ENCODE results near the gene CRIP1.
A peak's percentile ranks its signal among the peaks of the same experiment; 100 is the strongest.

Gene CRIP1

DNA sequence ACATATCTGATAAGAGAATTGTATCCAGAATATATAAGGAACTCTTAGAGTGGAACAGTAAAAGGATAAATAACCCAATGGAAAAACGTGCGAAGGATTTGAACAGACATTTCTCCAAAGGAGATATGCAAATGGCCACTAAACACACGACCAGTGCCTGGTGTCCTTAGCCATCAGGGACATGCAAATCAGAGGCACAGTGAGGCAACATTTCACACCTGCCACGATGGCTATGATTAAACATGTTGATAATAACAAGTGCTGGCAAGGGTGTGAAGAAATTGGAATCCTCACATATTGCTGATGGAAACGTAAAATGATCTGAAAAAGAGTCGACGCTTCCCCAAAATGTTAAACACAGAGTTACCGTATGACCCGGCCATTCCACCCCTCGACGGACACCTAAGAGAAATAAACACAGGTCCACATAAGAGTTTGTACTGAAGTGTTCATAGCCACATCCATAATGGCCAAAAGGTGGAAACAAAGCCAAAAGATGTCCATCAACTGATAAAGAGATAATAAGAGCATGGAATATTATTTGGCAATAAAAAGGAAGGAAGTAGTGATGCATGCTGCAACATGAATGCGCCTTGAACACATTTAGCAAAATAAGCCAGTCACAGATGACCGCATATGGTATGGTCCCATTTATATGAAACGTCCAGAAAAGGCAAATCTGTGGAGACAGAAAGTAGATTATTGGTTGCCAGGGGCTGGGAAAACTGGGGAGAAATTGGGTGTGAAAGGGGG lies 33.4 kb downstream of the CRIP1 start:
- no peak for DNase-seq

GRCh38 chr14:105525326-105525725 lies 38.6 kb downstream of the CRIP1 start:
- DNase-seq = no peak

DNA sequence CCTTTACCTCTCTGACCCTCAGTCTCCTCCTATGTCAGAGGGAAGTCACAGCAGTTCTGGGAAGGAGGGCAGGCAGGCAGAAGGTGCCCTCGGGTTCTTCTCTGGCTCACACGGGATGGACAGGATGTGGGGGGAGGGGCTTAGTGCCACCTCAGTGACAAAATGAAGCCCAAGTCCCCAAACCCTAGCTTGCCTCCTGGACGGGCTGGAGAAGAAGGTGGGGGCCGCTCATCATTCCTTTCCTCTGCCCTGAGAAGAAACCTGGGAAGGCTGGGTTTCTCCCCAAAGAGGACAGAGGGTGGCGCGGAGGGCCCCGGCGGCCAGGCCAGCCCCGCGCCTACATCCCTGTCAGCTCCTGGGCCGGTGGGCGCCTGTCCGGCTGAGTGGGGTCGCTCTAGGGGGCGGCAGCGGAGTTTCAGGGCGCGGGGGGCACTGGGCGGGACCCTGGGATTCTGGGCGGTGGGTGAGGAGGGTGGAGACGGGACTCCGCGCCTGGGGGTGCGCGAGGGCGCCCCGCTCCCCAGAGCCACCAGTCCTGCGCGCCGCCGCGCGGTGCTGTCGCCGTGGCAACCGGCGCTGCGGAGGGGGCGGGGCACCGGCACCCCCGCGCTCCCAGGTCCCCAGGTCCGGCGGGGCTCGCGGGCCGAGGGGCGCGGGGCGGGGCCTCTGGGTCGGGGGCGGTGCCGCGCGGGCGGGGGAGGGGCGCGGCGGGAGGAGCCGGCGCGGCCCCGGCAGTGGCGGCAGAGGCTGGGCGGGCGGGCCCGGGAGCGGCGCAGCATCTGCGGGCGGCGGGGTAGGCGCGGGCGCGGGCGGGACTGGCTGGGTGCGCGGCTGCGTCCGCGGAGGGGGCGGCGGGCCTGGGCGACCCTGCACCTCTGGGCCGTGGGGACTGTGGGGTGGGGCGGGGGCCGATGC lies 39.4 kb downstream of the CRIP1 start, which contains the start of gene TMEM121:
TSS of gene TMEM121 (plus strand) at position 723 of the 915 bp plus-strand sequence. CDS start 2,252 bp downstream, outside the sequence.
- DNase-seq = peak; percentile 15

GRCh38 chr14:105526776-105527380 lies 40.2 kb downstream of the CRIP1 start:
- peak; percentile 35 for DNase-seq

- DNase-seq = no peak
Measured at GRCh38 chr14:105527381-105527825, 40.7 kb downstream of the CRIP1 start.

- peak; percentile 76 for DNase-seq
Measured at GRCh38 chr14:105527826-105528585, 41.3 kb downstream of the CRIP1 start.

DNA sequence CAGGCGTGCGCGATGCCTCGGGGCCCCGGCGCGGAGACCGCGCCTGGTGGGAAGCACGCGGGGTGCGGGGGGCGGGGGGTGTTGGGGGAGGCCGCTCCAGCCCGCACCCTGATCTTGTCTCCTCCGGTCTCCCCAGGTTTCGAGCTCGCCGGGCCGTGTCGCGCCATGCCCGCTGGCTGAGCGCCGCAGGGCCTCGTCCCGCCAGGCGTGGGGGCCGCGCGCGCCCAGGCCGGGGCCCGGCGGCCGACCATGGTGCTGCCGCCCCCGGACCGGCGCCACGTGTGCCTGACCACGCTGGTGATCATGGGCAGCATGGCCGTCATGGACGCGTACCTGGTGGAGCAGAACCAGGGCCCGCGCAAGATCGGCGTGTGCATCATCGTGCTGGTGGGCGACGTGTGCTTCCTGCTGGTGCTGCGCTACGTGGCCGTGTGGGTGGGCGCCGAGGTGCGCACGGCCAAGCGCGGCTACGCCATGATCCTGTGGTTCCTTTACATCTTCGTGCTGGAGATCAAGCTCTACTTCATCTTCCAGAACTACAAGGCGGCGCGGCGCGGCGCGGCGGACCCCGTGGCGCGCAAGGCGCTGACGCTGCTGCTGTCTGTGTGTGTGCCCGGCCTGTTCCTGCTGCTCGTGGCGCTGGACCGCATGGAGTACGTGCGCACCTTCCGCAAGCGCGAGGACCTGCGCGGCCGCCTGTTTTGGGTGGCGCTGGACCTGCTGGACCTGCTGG lies 42.1 kb downstream of the CRIP1 start:
- no peak for DNase-seq

GRCh38 chr14:105529319-105529568 lies 42.6 kb downstream of the CRIP1 start:
- DNase-seq = no peak

GRCh38 chr14:105529569-105530284 lies 43.0 kb downstream of the CRIP1 start:
- DNase-seq = no peak

- DNase-seq = no peak
Measured at GRCh38 chr14:105530285-105531087, 43.8 kb downstream of the CRIP1 start.

- no peak for DNase-seq
Measured at GRCh38 chr14:105531088-105531893, 44.6 kb downstream of the CRIP1 start.

- DNase-seq = no peak
Measured at GRCh38 chr14:105531894-105532623, 45.4 kb downstream of the CRIP1 start.

DNA sequence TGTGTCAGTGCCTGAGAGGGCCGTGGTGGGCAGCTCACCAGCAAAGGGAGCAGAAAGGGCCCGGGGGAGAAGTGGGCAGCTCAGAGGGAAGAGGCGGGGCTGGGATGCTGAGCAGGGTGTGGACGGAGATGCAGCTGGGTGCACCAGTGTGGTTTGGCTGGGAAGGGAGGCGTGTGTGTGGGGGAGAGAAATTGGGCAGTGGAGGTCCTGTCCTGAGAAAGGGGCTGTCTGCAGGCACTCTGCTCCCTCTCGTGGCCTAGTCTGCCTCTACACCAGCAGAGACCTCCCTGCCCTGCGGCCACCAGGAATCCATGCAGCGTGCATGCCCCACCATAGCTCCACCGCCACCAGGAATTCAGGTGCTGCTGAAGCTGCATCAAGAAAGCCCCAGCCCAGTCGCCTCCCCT lies 46.1 kb downstream of the CRIP1 start:
- DNase-seq = no peak

DNA sequence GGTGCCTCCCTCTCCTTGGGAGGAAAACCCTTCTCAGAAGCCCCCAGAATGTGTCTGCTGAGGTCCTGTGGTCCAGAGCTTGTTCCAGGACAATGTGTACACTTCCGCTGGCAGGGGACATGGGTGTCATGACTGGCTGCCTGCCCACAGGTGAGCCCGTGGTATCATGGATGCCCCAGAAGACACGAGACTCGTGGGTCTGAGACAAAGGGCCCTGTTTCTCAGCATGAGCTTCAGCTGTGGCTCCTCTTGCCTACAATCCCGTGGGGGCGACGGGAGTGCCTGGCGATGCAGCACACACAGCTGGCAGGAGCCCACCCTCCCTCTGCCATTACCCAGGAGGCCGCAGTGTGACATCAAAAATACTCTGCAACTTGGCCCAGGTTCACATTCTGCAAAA lies 46.7 kb downstream of the CRIP1 start:
- peak; percentile 21 for DNase-seq

GRCh38 chr14:105533811-105534498 lies 47.3 kb downstream of the CRIP1 start:
- no peak for DNase-seq

GRCh38 chr14:105534586-105534985 lies 47.9 kb downstream of the CRIP1 start:
- no peak for DNase-seq

DNA sequence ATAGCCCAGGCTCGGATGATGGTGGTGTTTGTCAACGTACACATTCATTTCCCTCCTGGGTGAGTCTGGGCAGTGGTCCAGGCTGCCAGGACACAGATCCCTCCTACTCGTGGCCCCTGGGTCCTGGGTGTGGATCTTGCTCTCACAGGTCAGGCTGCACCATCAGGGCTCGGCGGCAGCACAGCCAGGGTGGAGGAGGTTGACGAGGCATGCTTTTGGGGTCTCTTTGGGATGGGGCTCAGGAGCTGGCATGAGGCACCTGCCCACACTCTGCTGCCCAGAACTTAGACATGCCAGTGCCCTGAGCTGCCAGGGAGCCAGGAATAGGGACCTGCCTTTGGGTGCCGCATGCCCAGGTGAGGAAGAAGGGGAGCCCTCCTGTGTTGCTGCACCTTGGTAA lies 49.4 kb downstream of the CRIP1 start:
- DNase-seq = no peak
